NCI-H82 treated with DMSO at 0.1 percent for 48 hours (cell line): Measurements from ENCODE around the gene THAP4.

Experiments
- DNase-seq: peaks from one replicate; lab custom pipeline; 2025; ENCODE audit not compliant: unreplicated experiment; lab: John Stamatoyannopoulos, UW

The THAP4 gene

DNA sequence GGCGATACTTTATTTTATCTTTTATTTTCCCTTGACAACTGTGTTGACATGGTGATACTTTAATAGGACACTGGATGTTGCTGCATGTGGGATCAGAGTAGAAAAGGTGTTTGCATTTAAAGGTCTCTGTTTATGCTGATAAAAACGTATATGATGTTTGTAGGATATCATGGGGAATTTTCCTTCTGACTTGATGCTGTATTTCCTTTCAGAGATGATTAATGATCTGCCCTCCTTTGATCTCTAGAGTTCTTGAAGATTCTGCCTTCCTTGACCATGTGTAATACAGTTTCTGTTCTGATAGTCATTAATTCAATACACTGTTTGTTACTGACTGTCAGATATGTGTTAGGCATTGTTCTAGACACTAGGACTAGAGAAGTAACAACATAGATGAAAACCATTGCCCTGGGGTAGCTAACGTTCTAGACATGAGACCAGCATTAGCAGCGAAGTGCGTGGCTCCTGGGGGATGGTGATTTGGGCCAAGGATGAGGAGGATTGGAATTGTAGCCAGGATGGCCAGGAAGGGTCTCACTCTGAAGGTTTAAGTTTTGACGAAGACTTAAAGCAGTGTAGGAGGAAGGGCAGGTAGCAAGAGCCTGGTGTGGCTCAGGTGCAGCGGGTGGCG is 3.3 kb upstream of the THAP4 start:
- DNase-seq: no peak

DNA sequence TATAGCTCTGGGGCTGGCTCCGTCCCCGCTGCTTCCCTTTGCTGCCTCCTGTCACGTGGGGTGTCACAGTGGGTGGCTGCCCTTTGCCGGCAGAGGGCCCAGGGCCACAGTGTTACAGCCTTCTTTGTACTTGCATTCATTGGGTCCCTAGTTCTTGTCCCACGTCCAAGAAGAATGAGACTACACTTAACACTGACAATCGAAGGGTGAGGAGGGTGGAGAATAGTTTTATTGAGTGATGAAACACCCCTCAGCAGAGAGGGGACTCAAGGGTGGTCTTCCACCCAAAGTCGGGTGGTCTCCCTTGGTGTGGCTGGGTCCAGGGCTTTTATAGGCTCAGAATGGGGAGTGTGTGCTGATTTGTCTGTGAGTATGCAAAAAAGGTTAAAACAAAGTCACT is 2.4 kb upstream of the THAP4 start:
- DNase-seq: no peak

DNA sequence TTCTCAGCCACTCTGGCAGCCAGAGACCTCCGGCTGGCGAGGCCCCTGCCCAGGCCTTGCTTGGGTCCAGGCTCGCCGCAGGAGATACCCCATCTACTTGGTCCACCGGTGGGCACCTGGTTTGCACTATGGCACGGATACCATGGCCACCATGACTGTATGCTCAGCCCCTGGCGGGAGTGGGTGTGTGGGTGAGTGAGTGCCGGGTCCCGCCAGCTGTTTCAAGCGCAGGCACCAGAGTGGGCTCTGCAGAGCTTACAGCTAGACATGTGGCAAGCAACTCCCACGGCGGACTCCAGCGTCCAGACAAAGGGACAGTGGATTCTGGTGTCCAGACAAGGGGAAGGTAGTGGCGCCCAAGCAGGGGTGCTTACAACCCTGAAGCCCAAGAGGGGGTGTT is 2.0 kb upstream of the THAP4 start:
- no peak for DNase-seq

DNA sequence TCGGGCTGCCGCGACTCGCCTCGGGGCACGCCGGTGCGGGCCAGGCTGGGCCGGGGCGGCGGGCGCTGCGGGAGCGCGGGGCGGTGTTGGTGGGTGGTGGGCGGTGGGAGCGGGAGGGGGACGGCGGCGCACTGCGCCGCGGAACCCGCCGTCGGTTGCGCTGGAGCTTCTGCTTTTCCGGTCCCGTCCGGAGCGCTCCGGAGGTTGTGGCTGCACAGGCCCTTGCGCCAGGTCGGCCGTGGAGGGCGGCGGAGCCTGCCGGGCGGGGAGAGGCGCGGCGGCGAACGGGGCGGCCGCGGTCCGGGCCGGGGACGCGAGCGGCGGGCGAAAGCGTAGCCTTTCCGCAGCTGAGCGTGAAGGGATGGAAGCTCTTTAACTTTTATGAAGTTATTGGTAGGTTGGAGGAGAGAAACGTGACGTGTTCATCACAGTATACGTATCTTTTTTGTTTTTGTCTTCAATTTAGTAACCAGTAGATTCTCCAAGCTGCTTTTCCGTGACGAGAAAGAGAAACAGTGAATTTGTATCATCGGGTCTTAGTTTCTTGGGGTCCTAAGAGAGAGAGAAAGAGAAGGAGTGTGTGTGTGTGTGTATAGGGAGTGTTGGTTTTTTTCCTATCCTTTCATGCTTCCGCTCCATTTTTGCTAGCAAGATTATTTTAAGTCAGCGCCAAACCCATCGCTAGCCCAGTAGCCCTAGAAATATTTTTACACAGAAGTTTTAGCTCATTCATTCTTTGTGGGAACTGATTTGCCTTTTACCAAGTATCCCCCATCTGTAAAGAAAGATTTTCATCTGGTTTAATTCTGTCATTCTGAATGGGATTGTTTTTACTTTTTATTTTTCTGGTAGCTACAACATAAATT is 1.1 kb upstream of the THAP4 start:
- no peak for DNase-seq

DNA sequence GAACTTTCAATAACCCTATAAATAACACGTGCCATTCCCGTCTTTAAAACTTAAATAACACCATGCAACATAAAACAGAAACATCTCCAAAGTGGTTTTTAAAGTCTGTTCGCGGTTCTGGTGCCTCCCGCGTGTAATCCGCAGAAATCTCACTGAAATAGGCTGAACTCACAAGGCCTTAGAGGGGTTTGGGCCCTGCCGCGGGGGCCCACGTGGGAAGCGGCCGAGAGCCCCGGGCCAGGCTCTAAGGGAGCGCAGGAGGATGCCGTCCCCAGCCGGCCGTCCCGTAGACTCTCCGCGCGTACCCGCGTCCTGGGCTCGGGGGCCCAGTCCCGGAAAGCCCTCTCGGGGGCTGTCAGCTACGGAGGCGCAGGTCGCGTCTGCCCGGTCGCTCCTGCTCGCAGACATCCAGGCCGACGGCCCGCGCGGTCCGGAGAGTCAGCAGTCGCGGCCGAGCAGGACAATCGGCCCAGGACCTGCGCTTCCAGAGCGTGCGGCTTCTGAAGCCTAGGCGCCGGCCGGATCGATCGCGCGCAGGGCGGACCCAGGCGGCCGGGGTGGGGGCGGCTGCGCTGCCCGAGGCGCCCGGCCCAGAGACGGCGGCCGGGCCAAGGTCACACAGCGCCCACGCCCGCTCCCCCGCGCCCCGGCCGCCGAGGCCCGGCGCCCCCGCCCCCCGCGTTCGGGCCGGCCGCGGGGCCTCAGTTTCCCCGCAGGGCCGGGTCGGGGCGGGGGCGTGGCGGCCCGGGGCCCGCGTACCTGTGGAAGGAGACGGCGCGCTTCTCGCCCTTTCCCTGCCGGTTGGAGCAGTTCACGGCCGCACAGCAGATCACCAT is 558 bp downstream of the THAP4 start:
- DNase-seq: no peak

DNA sequence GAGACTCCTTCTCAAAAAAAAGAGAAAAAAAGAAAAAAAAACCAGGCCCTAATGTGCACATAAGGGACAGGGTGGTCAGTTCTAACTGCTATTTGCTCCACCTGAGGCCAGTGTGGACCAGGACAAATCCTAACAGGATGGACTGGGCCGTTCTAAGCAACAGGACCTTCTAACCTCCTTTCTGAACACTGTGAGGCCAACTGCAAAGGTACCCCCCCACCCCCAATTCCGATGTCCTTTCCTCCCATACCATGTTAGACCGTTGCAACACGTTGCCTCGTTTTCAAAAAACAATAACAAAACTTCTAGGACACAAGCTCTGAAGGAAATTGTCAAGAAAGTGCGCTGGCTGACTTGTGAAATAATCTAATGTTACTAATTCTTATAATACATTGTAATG is 1.2 kb downstream of the THAP4 start:
- no peak for DNase-seq

DNA sequence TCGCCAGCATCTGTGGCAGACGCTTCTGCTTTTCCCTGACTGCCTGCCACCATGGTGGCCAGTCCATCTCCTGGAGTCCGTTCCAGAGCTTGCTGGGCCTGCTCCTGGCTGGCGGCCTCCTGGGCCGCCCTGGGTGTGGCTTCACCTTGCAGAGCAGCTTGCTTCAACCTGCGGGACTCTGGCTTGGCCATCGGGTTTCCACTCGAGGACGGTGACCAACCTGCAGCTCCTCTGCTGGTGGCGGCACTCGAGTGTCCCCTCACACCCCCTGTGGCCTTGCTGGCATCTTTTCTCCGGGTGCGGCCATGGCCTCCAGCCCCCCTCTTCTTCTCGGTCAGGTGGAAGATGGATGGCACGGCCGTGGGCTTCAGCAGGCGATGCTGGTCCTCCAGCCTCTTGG is 3.4 kb downstream of the THAP4 start:
- DNase-seq: no peak

DNA sequence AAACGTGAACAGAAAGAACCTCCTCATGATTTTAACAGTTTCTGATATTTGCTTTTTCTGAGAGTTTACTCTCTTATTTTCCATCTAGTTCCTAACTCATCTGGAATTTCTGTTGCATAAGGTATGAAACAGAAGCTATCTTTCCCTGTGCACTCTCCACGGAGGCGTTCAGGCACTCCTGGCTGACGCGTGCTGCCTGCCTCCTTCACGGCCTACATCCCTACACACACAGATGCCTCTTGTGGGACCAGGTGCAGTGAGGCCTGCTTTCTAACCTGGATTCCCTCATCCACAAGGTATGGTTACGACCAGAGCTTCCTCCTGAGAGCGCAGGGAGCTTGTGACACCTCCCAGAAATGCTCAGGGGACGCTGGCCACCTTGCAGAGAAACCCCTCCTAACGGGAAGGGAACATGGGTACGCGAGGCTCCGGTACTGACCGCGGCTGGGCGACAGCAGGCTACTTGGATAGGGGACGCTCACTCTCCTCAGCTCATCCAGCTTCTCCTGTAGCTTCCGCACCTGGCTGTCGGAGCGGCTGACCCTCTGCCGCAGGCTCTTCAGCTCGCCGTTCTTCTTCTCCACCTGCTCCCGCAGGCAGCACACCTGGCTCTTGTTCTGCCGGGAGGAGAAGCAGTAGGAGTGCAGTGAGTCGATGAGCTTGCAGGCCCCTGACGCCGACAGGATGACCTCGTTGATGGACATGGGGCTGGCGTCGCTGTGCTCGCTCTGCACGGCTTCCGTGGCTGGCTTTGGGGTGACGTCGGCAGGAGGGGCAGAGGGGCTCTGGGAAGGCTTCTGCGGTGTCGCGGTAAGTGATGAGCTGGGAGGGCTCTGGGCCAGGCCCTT is 4.3 kb downstream of the THAP4 start:
- DNase-seq: no peak

DNA sequence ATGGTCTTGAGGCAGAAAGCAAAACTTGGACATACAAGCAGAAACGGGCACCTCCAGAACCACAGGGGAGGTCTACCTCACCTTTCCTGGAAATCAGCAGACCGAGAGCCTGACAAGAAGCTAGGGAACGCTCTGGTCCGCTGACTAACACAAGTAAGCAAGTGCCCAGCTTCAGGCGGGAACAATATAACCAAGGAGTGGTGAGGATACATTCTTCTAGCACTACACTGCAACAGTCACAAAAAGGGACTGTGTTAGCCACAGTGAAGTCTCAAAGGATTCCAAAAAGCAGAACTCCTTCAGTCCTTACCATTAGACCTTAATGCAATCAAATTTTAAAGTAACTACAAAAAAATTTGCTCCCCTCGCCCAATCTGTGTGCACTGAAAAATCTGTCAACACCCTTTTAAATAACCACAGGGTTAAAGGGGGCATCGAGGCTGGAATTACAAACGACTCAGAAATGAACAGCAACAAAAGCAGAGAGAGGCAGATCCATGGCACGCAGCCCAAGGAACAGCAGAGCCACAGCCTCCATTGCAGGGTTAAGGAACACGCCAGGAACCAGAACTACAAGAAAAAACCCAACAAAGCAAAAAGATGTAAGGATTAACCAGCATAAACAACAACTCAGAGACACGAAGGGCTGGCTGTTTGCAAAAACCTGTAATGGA is 7.1 kb downstream of the THAP4 start:
- no peak for DNase-seq

DNA sequence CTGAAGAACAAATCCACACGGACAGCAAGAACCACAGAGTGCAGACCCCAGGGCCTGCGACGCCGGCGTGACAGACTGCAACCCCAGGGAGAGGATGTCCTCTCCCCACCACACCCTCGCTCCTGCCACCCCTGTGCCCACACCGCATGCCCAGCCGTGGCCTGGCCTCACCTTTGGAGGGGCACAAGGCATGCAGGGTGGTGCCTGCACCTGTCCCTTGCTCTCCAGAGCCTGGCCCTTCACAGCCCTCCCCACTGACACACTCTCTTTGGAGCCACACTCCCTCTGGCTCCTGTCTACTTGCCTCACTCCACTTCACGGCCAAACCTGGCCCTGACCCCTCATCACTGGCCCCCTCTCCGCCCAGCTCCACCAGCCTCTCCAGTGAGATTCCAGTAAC is 9.3 kb downstream of the THAP4 start:
- DNase-seq: no peak

DNA sequence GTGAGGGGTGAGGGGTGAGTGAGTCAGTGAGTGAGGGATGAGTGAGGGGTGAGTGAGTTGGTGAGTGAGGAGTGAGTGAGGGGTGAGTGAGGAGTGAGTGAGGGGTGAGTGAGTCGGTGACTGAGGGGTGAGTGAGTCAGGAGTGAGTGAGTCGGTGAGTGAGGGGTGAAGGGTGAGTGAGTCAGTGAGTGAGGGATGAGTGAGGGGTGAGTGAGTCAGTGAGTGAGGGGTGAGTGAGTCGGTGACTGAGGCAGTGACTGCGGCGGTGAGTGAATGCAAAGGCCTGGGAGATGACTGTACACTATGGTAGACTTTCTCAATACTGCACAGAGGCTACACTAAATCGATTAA is 16.6 kb downstream of the THAP4 start:
- no peak for DNase-seq

DNA sequence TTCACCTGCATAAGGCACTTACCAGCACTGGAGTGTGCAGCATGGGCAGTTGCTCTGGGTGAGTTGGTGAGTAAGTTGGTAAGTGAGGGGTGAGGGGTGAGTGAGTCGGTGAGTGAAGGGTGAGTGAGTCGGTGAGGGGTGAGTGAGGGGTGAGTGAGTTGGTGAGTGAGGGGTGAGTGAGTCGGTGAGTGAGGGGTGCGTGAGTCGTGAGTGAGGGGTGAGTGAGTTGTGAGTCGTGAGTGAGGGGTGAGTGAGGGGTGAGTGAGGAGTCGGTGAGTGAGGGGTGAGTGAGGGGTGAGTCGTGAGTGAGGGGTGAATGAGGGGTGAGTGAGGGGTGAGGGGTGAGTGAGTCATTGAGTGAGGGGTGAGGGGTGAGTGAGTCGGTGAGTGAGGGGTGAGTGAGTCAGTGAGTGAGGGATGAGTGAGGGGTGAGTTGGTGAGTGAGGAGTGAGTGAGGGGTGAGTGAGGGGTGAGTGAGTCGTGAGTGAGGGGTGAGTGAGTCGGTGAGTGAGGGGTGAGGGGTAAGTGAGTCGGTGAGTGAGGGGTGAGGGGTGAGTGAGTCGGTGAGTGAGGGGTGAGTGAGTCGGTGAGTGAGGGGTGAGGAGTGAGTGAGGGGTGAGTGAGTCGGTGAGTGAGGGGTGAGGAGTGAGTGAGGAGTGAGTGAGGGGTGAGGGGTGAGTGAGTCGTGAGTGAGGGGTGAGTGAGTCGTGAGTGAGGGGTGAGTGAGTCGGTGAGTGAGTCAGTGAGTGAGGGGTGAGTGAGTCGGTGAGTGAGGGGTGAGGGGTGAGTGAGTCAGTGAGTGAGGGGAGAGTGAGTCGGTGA is 17.1 kb downstream of the THAP4 start:
- no peak for DNase-seq

DNA sequence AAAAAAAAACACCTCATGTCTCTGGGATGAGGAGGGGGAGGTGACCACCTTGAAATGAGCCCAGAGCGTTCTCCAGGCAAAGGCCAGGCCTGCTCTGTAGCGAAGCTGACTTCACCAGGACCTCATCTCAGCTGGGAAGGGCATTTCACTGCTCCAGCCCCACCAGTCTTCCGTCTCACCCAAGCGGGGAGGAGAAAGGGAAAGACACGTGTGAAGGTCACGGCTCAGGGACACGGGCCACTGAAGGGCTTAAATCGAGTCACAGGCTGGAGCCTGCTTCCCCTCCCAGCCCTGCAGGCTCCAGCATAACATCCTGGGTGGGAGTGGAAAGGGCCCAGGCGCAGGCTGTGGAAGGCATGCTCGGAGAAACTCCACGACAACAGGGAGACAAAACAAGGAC is 18.1 kb downstream of the THAP4 start:
- DNase-seq: no peak

DNA sequence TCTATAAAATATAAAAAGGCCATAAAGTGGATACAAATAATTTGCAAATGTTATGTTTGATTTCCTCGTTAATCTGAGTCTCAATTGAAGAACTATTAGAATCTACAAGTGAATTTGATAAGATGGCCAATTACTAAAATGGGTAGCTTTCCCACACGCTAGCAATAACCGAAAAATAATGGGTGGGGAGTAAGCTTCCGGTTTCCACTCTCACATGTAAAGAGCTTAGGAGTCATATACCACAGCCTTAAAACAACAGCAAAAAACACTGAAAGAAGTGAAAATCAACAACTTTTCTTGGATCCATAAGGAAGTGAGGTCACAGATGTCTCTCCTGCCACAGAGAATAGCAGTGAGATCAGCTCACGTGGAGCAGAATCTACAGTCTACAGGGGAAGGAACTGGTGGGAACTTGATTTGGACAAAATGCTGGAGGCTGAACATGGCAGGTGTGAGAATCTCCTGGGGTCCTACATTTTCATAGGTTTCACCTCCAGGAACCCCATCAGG is 18.6 kb downstream of the THAP4 start:
- no peak for DNase-seq

DNA sequence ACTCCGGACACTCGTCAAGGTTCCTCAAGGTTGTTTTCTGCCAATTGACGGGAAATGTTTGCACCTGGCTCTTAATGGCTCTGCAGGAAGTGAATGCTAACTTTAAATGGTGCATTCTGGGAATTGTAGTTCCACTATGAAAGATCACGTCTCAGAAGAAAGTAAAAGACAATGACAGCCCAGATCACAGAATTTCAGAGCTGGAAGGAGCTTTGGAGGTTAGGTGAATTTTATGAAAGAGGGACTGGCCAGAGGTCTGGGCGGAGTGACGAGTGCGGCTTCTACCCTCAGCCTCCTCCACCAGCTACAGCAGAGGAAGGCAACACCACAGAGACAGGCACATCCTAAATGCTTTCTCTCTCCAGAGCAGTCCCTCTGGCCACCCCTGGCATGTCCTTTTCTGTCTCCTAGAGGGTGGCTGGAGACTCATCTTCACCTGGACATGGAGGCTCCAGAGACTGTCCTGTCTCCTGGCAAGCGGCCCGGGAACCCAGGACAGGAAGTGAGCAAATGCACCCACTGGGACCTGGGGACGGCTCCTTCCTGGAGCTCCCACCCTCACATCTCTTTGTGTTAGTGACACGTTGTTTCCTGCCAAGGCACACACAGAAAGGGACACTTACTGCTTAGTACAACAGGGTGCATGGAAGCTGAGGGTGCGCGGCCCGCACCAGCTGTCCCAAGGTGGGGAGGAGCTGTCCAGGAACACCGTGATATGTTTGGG is 19.4 kb downstream of the THAP4 start:
- DNase-seq: no peak

DNA sequence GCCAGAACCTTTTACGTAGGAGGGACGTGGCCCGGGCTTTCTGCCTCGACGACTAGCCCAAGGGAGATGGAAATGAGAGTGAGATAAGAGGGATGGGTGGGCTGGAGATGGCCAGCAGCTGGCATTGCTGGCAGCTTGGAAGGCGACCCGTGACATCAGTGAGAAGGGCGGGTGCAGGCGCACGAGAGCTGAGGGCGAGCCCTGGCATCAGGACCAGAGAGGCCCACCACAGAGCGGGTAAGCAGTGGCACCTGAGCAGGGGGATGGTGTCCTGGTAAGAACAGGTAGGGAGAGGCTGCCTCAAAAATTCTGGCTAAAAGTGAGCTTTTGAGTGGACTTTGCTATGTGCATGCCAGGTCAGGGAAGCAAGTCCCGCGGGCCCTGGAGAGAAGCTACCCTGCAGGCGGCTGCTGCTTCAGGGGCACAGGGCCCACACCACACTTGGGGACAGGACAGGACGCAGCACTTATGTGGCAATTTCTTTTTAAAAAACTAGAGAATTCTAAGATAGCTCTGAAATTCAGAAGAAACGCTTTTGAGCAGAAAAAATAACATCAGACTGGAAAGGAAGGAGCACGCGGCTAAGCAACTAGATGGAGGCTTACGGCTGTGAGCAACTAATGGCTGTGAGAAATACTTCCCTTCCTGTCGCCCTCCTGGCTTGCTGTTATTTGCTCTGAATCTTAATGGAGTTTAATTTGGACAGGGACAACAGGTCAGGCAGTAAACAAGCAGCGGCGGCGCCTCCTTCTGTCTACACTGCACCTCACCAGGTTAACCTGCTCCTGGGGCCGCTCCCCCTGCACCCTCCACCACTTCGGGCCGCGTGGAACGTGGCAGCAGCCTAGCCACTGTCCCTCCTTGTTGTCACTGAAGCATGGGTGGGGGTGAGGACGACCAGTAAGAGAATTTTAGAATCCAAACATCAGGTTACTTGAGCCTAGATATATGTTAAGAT is 20.5 kb downstream of the THAP4 start:
- DNase-seq: no peak

DNA sequence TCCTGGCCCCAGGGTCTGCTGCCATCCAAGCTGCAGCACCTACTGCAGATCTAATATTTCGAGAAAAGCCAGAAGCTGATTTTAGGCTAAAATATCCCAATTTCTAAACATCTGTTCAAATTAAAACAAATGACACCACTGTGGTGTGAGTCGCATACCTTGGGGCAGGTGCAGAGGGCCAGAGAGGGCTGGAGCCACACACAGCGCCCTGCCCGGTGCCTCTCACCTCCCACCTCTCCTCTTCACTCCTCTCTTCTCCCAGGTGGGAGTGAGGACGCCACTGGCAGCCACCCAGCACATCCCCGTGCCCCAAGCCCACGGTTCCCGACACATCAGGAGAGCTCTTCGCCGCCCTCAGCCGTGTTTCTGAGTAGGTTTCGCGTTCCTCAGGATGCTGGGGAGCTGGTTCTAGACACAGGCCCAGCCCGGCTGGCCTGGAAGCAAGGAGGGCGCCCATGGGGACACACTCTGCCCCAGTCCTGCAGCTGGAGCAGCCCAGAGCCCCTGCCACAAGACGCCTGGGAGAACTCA is 21.4 kb downstream of the THAP4 start:
- DNase-seq: no peak
